GM21381 (cell line): ENCODE measurements around the gene CDKN1A.
"Not testable (repeated sequence)": the region's sequence is repeated elsewhere in the genome, so short reads cannot be mapped to it uniquely, and the experiment has no call there.

Experiments used
- ATAC-seq: cut with Tn5 transposase; IDR thresholded peaks from one replicate; pipeline ENCODE4 v1.9.1; 2021; ENCODE audit warnings: mild to moderate bottlenecking, moderate library complexity; ENCODE audit not compliant: unreplicated experiment

Gene CDKN1A

DNA sequence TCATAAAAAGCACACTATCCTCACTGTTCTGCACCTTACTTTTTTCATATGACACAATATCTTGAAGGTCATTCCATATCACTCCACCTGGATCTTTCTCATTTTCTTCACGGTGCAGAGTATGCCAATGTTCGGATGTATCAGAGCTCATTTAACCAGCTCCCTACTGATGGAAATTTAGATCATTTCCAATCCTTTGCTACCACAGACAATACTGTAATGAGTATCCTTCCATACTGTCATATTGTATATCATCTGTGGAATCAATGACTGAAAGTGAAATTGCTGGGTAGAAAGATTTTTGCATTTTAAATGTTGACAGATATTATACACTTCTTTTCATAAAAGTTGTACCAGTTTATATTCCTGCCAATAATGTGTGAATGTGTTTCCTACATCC is 16.9 kb downstream of the CDKN1A start:
- no peak for ATAC-seq

DNA sequence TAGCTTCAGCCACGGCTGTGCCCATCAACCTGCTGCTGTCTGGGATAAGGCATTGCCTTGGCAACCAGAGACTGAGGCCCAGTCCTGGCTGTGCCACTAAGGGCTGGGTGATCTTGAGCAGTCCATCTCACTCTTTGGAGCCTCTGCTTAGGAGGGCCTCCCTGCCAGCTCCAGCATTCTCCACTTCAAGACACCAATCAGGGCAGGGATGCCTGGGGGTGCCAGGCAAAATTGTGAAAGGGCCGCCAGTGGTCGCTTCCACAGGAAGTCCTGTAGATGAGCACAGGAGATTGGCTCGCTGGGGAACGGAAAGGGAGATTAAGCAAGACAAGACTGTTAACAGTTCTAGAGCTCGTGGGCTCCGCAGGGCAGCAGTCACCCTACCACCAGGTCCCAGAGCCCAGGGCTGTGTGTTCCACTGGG is 19.0 kb downstream of the CDKN1A start, which contains the start of gene RAB44:
RAB44 (plus strand) TSS at position 346 of the 423 bp plus-strand sequence. CDS start 6,410 bp downstream, outside the sequence.
- no peak for ATAC-seq

DNA sequence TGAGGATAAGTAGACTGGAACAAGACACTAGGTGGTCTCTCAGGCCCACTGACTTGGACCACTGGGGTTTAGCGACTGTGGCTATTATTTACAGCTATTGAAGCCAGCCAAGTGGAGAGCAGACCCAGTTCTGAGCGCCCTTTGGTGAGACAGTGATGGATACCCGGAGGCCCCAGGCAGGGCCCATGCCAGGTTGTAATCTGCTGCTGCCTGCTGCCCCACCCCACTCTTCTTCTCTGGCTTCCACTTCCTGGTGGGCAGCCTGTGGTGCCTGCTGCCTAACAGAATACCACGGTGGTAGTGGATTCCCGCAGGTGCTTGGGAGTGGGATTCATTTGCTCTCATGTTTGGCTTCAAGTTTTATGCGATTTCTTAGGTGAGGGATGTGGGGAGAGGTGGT is 19.7 kb downstream of the CDKN1A start:
- no peak for ATAC-seq

DNA sequence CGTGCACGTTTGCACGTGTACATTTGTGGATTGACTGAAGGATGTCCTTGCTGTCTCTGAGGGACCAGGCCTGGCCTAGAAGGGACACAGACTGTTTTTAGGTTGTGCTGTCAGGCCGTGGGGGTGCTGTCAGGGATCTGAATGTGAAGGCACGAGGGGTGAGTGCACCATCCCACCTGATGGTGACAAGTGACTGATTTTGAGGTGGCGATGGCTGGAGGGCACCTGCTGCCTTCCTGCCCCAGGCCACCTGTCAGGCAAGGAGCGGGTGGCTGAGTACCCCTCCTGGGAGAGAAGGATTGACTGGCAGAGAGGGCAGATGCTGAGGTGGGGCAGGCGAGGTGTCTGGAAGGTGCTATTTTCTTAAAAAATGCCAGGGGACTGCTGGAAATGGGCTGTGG is 20.4 kb downstream of the CDKN1A start:
- no peak for ATAC-seq

DNA sequence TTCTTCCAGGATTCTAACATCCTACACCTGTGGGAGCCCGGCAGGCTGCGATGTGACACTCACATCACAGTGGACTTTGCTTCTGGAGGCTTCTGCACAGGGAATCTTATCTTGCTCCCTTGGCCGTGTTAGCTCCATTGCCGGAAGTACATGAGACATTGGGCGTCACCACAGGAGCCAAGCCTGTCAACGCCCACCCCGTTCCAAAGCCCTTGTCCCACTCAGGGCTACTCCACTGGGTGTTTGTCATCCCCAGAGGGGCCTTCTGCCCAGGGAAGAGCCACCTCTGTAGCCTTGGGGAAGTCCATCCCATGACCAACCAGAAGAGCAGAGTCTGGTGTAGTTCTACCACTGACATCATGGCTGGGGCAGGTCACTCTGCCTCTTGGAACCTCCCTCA is 20.8 kb downstream of the CDKN1A start:
- no peak for ATAC-seq

DNA sequence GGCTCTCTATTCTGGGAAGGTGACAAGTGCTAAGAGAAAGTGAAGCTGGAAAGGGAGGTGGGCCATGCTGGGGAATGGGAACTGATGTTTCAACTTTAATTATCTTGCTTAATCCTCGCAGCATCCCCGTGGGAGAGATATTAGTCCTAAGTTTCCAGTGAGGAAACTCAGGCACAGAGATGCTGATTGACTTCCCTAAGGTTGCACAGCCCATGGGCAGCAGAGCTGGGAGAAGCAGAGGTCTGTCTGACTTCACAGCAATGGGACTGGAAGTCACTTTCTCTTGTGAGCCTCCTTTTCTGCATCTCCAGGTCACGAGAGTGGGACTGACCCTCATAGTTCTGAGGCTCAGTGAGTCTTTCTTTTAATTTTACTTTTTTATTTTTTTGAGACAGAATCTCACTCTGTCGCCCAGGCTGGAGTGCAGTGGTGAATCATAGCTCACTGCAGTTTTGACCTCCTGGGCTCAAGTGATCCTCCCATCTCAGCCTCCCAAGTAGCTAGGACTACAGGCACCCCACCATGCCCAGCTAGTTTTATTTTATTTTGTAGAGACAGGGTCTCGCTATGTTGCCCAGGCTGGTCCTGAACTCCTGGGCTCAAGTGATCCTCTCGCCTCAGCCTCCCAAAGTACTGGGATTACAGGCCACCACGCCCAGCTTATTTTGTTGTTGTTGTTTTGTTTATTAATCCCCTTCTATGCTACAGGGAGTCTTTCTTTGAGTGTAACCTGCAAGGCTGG is 21.7 kb downstream of the CDKN1A start:
- no peak for ATAC-seq

DNA sequence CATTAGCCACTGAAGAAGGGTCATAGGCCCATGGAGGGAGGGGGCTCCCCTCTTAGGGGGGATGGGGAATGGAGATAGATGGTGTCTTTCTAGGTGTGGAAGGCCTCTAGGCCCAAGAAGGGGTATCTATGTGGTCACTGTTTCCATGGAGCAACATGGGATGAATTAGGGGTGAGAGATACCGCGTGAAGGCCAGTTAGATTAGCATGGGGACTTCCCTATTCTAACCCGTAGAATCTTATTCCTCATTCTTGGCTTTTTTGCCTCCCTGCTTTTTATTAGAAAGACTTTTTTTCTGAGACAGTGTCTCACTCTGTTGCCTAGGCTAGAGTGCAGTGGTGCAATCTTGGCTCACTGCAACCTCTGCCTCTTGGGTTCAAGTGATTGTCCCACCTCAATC is 22.3 kb downstream of the CDKN1A start:
- no peak for ATAC-seq

DNA sequence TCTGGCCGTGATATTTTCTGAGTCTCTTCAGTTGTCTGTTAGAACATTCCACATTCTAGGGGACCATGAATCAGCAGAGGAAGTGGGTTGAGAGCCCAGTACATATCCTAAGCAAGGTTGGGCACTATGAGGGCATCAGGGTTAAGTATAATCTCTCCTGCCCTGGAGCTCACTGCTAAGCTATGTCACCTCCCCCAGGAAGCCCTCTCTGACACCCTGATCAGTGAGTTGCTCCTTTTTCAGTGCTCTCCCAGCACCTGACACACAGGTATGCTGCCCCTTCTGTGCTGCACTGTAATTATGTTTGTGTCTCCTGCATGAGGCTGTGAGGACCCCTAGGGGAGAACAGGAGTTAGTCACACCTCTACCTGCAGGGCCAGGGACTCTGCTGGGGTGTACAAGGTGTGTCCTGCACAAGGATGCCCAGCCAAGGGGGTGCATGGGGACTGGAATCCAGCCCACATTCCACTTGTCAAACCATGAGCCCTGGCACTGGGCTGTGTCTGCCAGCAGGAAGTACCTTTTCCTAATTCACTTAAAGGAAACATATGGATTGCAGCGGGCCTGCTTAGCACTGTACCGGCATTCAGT is 23.0 kb downstream of the CDKN1A start:
- ATAC-seq: no peak

DNA sequence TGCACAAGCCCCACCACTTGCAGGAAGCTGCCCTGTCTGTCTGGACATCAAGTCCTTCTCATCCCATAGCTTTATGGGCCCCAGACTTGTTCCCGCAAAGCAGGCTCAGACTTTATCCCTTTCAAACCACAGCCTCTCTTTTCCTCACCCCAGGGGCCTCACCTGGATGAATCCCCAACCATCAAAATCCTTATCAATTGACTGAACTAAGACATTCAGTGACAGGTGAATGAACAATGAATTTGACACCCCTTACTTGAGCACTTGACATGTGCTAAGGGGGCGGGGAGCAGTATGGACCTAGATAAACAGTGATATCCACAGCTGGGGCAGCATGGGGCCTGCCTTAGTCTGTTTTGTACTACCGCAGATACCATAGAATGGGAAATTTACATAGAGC is 24.1 kb downstream of the CDKN1A start:
- no peak for ATAC-seq

DNA sequence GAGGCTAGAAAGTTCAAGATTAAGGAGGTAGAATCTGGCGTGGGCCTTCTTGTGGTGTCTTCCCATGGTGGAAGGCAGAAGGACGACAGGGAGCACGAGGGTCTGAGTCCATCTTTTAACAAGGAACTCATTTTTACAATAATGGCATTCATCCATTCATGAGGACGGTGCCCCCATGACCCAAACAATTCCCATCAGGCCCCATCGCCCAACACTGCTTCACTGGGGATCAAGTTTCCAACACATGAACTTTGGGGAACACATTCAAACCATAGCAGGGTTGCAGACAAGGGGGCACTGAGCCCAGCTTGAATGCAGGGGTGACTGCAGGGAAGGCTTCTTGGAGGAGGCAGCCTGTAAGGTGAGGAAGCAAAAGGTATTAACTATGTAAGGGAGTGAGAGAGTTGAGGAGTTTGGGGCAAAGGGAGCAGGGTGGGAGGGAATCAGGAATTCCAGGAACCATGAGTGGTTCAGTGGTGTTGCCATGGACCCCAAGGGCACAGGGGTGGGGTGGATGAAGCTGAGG is 24.6 kb downstream of the CDKN1A start:
- no peak for ATAC-seq

DNA sequence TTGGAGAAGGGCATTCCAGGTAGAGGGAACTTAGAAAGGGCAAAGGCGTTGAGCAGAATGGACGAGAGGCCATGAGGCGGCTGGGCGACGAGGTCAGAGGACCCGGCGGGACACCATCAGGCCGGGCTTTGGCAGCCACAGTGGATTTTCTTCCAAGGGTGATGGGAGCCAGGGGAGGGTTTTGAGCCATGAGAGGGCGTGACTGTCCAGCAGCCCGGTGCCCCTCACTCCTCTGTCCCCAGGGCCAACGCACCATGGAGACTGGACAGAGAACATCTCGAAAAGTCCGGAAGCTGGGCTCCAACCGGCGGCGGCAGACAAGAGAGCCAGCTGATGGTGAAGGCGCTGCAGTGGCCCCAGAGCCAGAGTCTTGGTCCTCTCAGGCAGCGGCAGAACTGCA is 25.5 kb downstream of the CDKN1A start:
- no peak for ATAC-seq

DNA sequence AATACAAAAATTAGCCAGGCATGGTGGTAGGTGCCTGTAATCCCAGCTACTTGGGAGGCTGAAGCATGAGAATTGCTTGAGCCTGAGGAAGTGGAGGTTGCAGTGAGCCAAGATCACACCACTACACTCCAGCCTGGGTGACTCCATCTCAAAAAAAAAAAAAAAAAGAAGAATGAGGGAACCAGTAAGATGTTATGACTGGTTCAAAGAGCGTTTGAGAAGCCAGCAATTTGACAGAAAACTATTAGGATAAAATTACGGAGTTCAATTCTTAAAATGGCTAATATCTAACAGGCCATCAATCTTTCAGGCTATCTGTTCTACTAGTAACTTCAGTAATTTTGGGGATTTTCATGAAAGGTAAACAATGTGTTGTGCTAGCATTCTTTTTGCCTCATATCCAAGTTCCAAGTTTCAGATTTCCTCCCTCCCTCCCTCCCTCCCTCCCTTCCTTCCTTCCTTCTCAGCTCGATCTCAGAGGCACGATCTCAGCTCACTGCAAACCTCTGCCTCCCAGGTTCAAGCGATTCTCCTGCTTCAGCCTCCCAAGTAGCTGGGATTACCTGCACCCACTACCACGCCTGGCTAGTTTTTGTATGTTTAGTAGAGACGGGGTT is 26.6 kb downstream of the CDKN1A start:
- not testable (repeated sequence) for ATAC-seq

DNA sequence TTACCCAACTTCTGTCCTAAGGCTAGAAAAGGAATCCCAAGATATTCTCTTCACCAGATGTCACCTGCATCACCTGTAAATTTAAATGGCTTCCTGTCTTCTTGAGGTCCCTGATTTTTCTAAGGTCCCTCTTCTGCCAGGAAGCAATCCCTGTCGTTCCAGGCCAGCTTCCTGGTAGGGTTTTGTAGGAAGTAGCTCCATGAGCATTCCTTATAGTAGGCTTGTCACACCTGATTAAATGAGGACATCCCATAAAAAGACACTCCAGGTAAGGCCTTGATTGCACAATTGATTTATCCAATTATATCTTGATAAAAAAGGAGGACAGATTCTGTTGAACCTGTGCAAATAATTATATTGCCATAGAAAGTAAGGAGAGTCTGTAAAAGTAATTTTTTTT is 27.8 kb downstream of the CDKN1A start:
- no peak for ATAC-seq

DNA sequence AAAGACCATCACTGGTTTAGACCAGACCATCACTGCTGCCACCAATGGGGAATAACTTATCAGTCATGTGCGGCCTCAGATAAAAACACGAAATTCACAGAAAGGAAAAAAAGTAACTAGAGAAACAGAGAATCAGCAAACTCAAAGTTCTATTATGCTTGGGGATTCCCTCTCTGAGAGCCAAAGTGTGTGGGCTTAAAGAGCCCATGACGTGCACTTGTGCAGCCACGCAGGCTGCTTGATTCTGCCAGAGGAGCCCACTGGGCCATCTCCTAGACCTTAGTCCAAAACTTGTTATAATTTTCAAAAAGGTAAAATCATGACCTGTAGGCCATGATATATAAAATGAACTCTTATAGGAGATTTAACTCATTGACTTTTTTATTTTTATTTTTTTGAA is 34.3 kb downstream of the CDKN1A start:
- ATAC-seq: no peak

DNA sequence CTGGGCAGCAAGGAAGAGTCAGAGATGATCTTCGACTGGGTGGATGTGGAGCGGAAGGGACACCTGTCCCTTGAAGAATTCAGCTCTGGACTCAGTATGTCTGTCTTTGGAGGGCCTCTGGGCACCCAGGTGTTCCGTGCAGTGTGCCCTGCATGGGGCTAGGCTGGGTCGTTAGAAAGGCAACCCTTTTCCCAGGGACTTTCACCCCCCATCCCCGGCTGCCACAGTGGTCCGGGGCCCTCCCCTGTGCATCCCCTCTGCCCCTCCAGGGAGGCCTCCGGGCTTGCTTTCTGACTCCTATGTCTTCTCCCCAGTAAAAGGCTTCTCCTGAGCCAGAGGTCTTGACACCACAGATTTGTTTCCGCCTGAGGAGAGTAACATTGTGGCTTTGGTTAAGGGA is 35.3 kb downstream of the CDKN1A start:
- ATAC-seq: no peak

DNA sequence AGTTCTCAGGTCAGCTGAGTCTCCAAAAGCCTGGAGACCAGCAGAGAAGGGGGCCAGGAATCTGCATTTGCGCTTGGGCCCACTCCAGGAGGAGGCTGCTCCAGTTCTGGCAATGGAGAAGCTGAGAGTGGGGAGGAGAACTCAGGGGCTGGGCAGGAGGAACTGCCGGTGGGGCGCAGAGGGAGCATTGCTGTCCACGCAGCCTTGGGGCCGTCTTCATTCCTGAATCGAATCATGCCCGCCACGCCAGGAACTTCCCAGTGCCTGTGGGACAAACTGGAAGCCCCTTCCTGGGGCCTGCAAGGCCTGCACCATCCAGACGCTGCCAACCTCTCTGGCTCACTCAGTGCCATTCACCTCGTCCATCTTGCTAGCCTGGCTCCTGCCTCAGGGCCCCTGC is 36.0 kb downstream of the CDKN1A start:
- ATAC-seq: no peak

DNA sequence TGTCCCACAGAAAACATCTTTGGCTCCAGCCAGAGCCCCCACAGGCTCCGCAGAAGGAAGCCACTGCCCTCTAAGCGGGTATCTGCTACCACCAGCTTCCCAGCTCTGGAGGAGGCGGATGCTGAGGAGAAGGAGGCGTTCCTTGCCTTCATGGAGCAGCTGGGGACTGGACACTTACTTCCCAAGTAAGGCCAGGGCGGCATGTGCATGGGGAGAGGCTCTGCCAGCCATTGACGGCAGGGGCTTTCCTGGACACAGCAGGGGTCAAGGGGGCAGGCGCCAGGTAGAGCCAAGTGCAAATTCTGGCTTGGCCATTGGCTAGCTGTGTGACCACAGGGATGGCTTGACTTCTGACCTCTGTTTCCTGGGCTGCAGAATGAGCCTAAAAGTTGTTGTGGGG is 37.0 kb downstream of the CDKN1A start:
- ATAC-seq: no peak

DNA sequence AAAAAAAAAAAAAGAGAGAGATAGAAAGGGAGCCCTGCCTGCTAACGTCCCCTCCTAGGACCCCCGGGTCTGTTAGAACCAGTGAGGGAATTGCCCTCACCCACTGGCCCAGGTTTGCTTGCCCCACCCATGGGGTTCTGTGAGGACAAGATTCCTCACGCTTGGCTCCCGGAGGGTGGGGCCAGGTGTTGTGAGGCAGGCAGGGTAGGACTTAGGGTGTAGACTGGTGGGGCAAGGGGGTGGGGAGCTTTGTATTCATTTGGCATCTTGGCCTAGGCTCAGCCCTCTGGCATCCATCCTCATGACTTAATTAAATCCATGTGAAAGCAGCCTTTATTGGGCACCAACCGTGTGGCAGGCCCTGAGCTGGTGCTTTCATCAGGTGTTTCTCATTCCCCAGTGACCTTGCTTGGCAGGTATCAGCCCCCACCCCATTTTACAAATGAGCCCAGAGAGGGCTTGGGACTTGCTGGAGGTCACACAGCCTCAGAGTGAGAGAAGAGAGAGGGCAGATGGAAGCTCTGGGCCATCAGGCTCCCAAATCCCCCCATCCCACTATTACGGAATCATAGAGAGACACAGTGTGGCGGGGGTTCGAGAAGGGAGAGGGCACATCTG is 38.1 kb downstream of the CDKN1A start:
- no peak for ATAC-seq

DNA sequence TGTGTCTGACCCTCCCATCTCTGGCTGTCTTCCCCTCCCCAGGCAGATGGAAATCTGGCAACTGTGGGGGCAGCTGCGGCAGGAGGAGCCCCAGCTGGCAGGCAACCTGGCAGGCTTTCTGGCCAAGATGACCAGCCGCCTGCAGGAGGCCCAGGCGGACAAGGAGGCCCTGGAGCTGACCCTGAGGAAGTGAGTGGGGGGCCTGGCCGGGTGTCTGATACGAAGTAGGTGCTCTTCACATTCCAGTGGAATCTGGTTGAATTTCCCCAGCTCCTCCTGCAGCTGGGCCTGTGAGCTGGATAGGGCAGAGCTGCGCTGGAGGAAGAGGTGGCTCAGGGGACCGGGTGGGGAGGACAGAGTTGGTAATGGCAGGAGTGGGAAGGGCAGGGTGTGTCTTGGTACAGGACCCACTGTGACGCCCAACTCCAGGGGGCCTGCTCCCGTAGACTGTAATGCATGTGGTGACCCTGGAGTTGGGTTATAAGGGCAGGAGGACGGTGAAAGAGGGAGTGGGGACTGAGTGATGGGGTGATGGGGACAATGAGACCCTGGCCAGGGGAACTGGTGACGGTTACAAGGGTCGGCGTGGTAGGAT is 38.8 kb downstream of the CDKN1A start:
- ATAC-seq: no peak

DNA sequence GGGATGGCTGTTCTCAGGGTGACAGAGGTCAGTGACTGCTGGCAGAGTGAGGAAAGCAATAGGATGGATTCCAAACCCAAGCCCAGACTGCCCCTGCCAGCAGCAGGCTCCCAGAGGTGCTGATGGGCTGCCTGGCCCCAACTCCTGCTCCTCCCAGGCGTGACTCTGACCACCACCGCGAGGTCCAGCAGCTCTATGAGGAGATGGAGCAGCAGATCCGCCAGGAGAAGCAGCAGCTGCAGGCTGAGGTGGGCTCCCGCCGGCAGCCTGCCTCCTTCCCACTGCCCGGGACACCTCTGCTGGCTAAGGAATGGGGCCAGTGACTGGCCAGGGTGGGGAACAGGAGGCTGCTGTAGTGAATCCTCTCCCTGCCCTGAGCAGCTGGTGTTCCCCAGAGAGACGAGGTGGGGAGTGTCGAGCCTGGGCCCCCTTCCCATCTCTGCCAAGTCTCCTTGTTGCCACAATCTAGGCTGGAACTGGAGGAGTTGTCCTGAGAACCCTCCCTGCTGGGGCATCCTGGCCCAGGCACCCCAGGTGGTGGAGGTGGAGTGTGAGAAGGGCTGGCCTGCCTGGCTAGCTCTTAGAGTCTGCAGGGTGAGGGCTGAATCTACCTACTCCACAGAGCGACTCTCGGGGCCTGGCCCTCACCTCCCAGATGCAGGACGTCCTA is 39.5 kb downstream of the CDKN1A start:
- ATAC-seq: no peak

DNA sequence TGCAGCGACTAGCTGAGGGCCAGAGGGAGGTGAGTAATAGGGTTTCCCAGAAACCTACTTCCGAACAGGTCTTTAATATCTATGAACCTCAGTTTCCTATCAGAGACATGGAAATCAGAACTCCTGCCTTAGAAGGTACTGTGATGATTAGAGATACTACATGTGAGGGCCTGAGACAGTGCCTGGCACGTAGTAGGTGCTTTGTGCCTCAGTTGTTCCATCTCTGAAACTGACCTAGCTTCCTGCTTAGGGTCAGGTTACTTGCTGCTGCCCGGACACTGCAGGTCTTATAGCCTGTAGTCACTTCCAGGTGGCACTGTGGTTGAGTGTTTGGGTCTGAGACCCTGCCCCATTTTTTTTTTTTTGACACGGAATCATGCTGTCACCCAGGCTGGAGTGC is 40.0 kb downstream of the CDKN1A start:
- no peak for ATAC-seq
